HG02623 (cell line): ENCODE results near the gene SLC16A6.
"Not testable (repeated sequence)": the region's sequence is repeated elsewhere in the genome, so short reads cannot be mapped to it uniquely, and the experiment has no call there.

Experiments used
- ATAC-seq: cut with Tn5 transposase; IDR thresholded peaks from one replicate; pipeline ENCODE4 v1.9.1; 2021; ENCODE audit warnings: moderate library complexity; ENCODE audit not compliant: unreplicated experiment

SLC16A6 gene

GRCh38 chr17:68291836-68292688 lies 1.1 kb upstream of the SLC16A6 start:
- peak; percentile 59 for ATAC-seq

DNA sequence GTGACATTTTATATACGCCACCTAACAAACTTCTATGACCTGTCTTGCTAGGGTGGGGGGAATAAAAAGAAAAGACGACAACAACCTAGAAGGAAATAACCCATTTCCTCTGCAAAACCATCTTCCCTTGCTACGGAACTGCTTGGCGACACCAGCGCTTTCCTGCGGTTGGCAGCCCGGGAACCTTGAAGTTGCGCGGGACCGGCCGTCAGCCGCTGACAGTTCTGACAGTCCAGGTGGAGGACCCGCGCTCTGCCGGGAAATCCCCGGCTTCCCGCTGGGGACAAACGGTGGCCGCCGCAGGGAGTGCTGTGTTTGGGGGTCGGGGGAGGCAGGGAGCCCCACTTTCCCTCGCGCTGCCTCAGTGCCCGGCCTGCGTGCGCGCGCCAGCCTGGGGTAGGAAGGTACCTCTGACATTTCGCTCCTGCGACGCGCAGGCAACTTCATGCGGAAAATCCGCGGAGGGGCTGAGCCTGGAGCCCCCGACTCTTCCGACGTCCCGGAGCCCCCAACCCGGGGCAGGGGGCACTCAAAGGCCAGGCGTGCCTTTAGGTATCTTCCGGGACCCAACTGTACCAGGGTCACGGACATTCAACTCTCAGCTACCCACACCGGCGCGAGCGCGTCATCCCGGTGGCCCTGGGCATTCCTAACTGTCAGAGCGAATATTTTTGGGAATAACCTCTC lies 516 bp downstream of the SLC16A6 start:
- ATAC-seq, result no peak

GRCh38 chr17:68289936-68290267 lies 1.0 kb downstream of the SLC16A6 start:
- ATAC-seq, result no peak

DNA sequence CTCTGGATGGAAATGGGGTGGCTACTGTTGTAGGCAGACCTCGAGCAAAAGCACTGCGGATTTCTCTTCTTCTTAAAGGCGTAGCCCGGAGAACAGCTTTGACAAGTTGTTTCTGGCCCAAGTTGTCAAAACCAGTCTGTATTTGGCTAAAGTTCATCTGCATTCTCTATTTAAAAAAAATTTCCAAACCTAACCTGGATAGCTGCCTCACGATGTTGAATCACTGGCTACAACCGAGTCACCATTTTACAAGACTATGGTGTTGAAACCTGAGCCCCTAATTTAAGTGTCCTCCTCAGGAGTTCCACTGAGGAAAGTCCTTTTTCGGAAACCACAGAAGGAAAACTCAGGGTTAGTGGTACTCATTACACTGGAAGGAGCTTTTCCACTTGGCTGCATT lies 1.5 kb downstream of the SLC16A6 start:
- ATAC-seq, result no peak

DNA sequence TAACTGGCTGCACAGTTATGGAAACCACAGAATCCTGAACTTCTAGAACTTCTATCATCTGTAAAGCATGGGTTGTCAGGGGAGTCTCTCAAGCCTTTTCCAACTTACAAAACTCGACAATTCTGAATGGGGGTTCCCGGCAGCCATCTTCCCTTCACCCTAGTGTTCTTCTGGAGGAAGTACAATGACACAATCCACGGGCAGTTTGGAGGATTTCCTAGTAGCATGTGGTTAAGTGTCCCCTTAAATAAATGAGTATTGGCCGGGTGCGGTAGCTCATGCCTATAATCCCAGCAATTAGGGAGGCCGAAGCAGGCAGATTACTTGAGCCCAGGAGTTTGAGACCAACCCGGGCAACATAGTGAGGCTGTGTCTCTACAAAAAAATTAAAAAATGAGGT lies 2.1 kb downstream of the SLC16A6 start:
- no peak for ATAC-seq

GRCh38 chr17:68288375-68288774 lies 2.6 kb downstream of the SLC16A6 start:
- no peak for ATAC-seq

DNA sequence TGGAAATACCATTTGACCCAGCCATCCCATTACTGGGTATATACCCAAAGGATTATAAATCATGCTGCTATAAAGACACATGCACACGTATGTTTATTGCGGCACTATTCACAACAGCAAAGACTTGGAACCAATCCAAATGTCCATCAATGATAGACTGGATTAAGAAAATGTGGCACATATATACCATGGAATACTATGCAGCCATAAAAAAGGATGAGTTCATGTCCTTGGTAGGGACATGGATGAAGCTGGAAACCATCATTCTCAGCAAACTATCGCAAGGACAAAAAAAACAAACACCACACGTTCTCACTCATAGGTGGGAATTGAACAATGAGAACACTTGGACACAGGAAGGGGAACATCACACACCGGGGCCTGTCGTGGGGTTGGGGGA lies 9.0 kb downstream of the SLC16A6 start:
- ATAC-seq, result not testable (repeated sequence)

GRCh38 chr17:68277807-68278206 lies 13.1 kb downstream of the SLC16A6 start:
- no peak for ATAC-seq

DNA sequence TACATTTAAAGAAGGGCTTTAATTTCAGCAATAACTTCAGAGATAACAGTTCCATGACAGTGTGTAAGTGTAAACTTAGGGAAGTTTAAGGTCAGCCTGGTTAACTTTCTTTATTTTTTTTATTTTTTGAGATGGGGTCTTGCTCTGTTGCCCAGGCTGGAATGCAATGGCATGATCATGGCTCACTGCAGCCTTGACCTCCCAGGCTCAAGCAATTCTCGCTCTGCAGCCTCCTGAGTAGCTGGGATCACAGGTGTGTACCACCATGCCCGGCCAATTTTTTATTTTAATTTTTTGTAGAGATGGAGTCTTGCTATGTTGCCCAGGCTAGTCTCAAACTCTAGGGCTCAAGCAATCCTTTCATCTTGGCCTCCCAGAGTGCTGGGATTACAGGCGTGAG lies 14.6 kb downstream of the SLC16A6 start:
- not testable (repeated sequence) for ATAC-seq

DNA sequence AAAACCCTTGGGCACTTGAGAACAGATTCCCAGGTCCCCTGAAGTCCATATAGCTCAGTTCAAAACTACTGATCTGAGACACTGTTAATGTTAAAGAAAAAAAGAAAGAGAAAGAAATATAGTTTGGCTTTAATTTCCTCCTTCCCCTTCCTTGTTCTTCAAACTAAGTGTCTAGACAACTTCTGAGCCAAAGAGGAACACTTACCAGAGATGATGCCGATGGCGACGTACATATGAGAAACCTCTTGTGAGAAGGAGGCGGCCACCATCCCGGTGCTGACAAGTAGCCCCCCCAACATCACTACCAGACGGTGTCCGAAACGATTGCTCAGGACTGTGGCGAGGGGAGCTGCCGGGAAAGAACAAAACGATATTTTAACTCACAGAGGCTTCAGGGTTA lies 17.2 kb downstream of the SLC16A6 start:
- ATAC-seq, result no peak

DNA sequence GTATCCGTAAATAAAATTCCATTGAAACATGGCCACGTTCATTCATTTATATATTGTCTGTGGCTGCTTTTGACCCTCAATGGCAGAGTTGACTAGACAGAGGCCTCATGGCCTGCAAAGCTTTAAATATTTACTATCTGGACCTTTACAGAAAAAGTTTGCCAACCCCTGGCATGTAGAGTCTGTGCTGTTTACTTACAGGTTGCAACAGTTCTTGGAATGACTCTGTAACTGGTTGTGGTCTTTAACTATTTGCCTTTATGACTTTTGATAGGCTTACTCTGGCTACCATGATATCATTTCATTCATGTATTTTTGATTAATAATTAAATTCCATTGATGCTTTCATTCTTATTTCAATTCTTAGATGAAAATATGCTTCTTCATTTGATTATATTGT lies 25.1 kb downstream of the SLC16A6 start:
- ATAC-seq, result not testable (repeated sequence)

GRCh38 chr17:68263101-68263681 lies 27.7 kb downstream of the SLC16A6 start:
- peak; percentile 43 for ATAC-seq

DNA sequence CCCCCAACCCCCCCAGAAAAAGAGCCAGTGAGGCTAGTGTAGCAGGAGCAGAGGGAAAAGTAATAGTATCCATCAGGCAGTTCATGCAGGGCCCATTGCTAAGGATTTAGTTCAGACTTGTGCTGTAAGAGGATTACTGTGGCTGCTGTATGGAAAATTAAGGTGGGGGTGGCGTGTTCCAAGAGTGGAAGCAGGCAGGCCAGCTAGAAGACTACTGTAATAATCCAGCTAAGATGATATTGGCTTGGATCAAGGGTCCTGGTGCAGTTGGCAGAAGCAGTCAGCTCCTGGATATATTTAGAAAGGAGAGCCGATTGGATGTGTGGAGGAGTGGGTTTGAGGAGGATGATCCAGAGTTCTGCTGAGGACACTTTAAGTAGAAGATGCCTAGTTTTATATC lies 28.5 kb downstream of the SLC16A6 start:
- ATAC-seq, result not testable (repeated sequence)

GRCh38 chr17:68260051-68260762 lies 30.7 kb downstream of the SLC16A6 start:
- ATAC-seq, result no peak

- not testable (repeated sequence) for ATAC-seq
These were observed 31.3 kb downstream of the SLC16A6 start for GRCh38 chr17:68259648-68259951.

DNA sequence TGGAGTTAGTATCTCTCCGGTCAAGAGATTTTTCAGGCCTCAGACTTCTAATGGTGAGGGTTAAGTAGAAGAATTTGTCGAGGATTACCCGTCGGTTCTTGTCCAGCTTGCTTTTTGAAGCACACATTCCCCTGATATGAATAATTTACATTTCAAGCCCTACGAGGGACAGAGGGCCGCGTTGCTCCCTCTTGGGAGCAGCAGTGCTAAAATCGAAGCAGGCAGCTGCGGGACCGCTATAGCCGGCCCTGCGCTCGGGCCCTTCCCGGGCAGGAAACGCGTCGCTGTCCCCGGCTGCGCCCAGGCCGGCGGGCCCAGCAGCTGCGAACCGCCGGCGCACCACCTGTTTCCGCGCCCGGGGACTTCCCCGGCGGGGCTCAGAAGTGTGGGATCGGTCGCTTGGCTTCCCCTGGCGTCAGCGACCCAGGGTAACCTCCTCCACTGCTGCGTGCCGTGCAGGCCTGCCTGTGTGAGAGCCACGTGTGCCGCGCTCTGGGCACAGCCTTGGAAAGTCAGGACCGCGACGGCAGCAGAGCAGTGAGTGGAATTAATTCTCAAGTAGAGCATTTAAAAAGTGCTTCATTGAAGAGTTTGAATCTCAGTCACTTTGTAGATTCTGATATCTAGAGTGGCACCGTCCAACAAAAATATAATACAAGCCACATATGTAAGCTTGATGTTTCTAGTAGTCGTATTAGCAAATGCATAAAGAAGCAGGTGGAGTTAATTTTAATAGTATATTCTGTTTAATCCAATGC lies 31.9 kb downstream of the SLC16A6 start:
- ATAC-seq, result peak; percentile 84

DNA sequence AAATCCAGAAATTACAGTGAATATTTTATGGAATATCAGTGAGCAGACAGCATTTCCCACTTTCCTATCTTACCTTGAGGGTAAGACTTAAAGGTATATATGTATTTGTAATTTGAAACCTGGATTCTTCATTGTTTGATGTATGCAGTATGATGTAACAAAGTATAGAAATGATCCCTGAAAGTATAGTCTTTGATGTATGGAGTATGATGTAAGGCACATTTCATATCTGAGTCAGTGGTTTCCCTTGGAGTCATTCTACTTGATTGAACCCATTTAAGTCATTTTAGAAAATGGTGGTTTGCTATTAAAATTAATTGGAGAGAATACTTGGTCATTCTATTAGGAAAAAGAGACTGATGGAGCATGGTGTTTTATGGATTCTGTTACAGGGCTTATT lies 33.0 kb downstream of the SLC16A6 start:
- no peak for ATAC-seq

DNA sequence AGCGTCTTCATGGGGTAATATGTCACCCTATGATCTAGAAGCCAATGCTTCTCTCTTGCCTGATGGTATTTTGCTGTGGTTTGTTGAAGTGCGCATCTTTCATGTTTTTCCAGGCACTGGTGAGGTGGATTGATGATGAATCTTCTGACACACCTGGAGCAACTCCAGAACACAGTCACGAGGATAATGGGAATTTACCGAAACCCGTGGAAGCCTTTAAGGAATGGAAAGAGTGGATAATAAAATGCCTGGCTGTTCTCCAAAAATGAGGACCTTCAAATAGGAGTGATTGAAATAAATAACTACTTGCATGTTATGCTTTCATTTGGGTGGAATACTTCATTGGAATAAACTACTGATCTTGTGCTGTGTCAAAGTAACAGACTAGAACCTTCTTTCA lies 34.2 kb downstream of the SLC16A6 start:
- not testable (repeated sequence) for ATAC-seq

GRCh38 chr17:68255731-68256538 lies 35.0 kb downstream of the SLC16A6 start:
- ATAC-seq, result no peak

- ATAC-seq, result no peak
These were observed 35.8 kb downstream of the SLC16A6 start for GRCh38 chr17:68255151-68255550.
